ENCODE data around the gene BANP. TPM values are rescaled to one million over a fixed set of nuclear protein-coding genes. Genes with fewer than 3 reads are reported as not detected.
"Not testable (repeated sequence)": the region's sequence is repeated elsewhere in the genome, so short reads cannot be mapped to it uniquely, and the experiment has no call there.

Gene BANP
- total and polyA plus RNA-seq, 2 of the 8 experiments (the other 6 are each of a cell fraction or from before 2014, with no cell fraction given): 25.8 to 39.8 TPM

DNA sequence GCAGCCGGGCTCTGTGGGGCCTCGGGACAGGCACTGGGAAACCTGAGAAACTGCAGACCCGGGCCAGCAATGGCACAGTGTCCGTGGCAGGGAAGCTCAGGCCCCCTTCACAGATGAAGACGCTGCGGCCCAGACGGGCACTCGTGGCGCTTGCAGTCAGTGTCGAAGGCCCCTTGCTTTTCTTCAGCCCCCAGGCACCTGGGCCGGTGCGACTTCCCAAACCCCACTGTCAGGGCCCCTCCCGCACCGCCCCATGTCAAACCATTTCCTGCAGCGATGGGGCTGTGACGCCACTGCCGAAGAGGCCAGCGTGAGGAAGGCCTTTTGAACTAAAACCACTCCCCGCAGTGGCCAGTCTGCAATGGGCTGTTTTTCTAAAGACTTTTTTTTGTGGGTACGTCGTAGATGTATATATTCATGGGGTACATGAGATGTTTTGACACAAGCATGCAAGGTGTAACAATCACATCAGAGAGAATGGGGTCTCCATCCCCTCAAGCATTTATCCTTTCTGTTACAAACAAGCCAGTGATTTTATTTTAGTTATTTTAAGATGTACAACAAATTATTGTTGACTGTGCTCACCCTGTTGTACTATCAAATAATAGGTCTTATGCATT, 159.8 kb downstream of the BANP start:
- H3K4me3 ChIP-seq (ENCODE audit: extremely low read depth in 1 of 4, insufficient read depth in 2 of 4, low read depth in 3 of 4, low read length in 4 of 4); H4K5ac ChIP-seq (ENCODE audit: insufficient read length, low read depth, low read length); H2AK5ac ChIP-seq (ENCODE audit: low read depth, low read length); H3K36me3 ChIP-seq (ENCODE audit: control insufficient read depth in 2 of 4, insufficient read depth in 4 of 4, low read length in 3 of 4); H2BK20ac ChIP-seq (ENCODE audit: low read length); H2BK120ac ChIP-seq (replicated peaks; ENCODE audit: low read depth, low read length); H3K14ac ChIP-seq (ENCODE audit: insufficient read length); H3K23me2 ChIP-seq (ENCODE audit: low read depth, low read length); H3K18ac ChIP-seq (ENCODE audit: extremely low read depth, low read length); H3K9ac ChIP-seq (replicated peaks in 1 of 4; ENCODE audit: extremely low read depth in 1 of 4, low read depth in 3 of 4, low read length in 3 of 4); H3K4me2 ChIP-seq (ENCODE audit: insufficient read depth in 1 of 2, low read depth in 2 of 2, low read length in 2 of 2); H3K27ac ChIP-seq (ENCODE audit: low read depth, low read length); H3K4ac ChIP-seq (replicated peaks; ENCODE audit: insufficient read length, low read depth, low read length); H3K56ac ChIP-seq (replicated peaks; ENCODE audit: insufficient read length, low read depth, low read length); H2BK15ac ChIP-seq (ENCODE audit: low read length); H3K23ac ChIP-seq (ENCODE audit: insufficient read length); H2BK5ac ChIP-seq (ENCODE audit: low read depth, low read length); CTCF ChIA-PET (ENCODE audit: partially characterized antibody); H3K79me2 ChIP-seq (ENCODE audit: control insufficient read depth in 1 of 2, insufficient read depth in 2 of 2, low read length in 2 of 2); POLR2A ChIA-PET (ENCODE audit: partially characterized antibody); H4K8ac ChIP-seq (ENCODE audit: extremely low read depth, insufficient read depth, low read length); H2AFZ ChIP-seq (ENCODE audit: low read length); H3K9me3 ChIP-seq (ENCODE audit: insufficient read depth in 2 of 2, low read depth in 1 of 2, low read length in 1 of 2); DNase-seq (ENCODE audit: low read depth in 1 of 2, low spot score in 2 of 2); H3K79me1 ChIP-seq (ENCODE audit: low read depth, low read length); FAIRE-seq; H3K27me3 ChIP-seq (replicated peaks in 1 of 4; ENCODE audit: control insufficient read depth in 3 of 4, extremely low read depth in 1 of 4, insufficient read depth in 3 of 4, low read length in 3 of 4); H4K91ac ChIP-seq (replicated peaks; ENCODE audit: insufficient read length, low read length); H3K4me1 ChIP-seq (replicated peaks in 1 of 4; ENCODE audit: control insufficient read depth in 3 of 4, insufficient read depth in 4 of 4, low read length in 3 of 4); H4K20me1 ChIP-seq (replicated peaks in 1 of 2; ENCODE audit: control insufficient read depth in 1 of 2, insufficient read depth in 2 of 2, low read length in 2 of 2); H2BK12ac ChIP-seq (ENCODE audit: low read depth, low read length): not testable (repeated sequence)
- WGBS, 2 experiments (ENCODE audit: extremely low coverage in 1 of 2, insufficient coverage in 1 of 2, insufficient read length in 1 of 2, insufficient replicate concordance in 2 of 2, low coverage in 1 of 2, low lambda C conversion rate in 2 of 2, missing lambda C conversion rate in 1 of 2): 90% methylated on average over 21 of the region's 21 CpGs; no CpG with 5 or more reads in 1 of the 2 experiments

DNA sequence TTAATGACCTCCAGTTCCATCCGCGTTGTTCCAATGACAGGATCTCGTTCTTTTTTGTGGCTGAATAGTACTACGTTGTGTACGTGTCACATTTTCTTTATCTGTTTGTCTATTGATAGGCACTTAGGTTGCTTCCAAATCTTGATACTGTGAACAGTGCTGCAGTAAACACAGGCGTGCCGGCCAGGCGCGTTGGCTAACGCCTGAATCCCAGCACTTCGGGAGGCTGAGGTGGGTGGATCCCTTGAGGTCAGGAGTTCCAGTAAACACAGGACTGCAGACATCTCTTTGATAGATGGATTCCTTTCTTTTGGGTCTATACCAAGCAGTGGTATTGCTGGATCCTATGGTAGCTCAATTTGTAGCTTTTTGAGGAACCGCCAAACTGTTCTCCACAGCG, 160.7 kb downstream of the BANP start:
- H2AK5ac ChIP-seq (ENCODE audit: low read depth, low read length); H2BK12ac ChIP-seq (ENCODE audit: low read depth, low read length); H2BK5ac ChIP-seq (ENCODE audit: low read depth, low read length); POLR2A ChIA-PET (ENCODE audit: partially characterized antibody); H3K9ac ChIP-seq (replicated peaks in 1 of 4; ENCODE audit: extremely low read depth in 1 of 4, low read depth in 3 of 4, low read length in 3 of 4); H3K27ac ChIP-seq (ENCODE audit: low read depth, low read length); H3K79me1 ChIP-seq (ENCODE audit: low read depth, low read length); H4K8ac ChIP-seq (ENCODE audit: extremely low read depth, insufficient read depth, low read length); H3K14ac ChIP-seq (ENCODE audit: insufficient read length); H2BK120ac ChIP-seq (replicated peaks; ENCODE audit: low read depth, low read length); H2BK15ac ChIP-seq (ENCODE audit: low read length); H3K79me2 ChIP-seq (ENCODE audit: control insufficient read depth in 1 of 2, insufficient read depth in 2 of 2, low read length in 2 of 2); H3K18ac ChIP-seq (ENCODE audit: extremely low read depth, low read length); H3K4me3 ChIP-seq (ENCODE audit: extremely low read depth in 1 of 4, insufficient read depth in 2 of 4, low read depth in 3 of 4, low read length in 4 of 4); CTCF ChIA-PET (ENCODE audit: partially characterized antibody); H3K4me1 ChIP-seq (replicated peaks in 1 of 4; ENCODE audit: control insufficient read depth in 3 of 4, insufficient read depth in 4 of 4, low read length in 3 of 4); H3K27me3 ChIP-seq (replicated peaks in 1 of 4; ENCODE audit: control insufficient read depth in 3 of 4, extremely low read depth in 1 of 4, insufficient read depth in 3 of 4, low read length in 3 of 4); H3K23ac ChIP-seq (ENCODE audit: insufficient read length); H3K4me2 ChIP-seq (ENCODE audit: insufficient read depth in 1 of 2, low read depth in 2 of 2, low read length in 2 of 2); H4K20me1 ChIP-seq (replicated peaks in 1 of 2; ENCODE audit: control insufficient read depth in 1 of 2, insufficient read depth in 2 of 2, low read length in 2 of 2); DNase-seq (ENCODE audit: low read depth in 1 of 2, low spot score in 2 of 2); H2AFZ ChIP-seq (ENCODE audit: low read length); FAIRE-seq; H2BK20ac ChIP-seq (ENCODE audit: low read length); H3K56ac ChIP-seq (replicated peaks; ENCODE audit: insufficient read length, low read depth, low read length); H4K91ac ChIP-seq (replicated peaks; ENCODE audit: insufficient read length, low read length); H3K23me2 ChIP-seq (ENCODE audit: low read depth, low read length); H3K4ac ChIP-seq (replicated peaks; ENCODE audit: insufficient read length, low read depth, low read length); H4K5ac ChIP-seq (ENCODE audit: insufficient read length, low read depth, low read length); H3K9me3 ChIP-seq (ENCODE audit: insufficient read depth in 2 of 2, low read depth in 1 of 2, low read length in 1 of 2); H3K36me3 ChIP-seq (ENCODE audit: control insufficient read depth in 2 of 4, insufficient read depth in 4 of 4, low read length in 3 of 4): not testable (repeated sequence)
- 93% methylated on average over 13 of the region's 13 CpGs; no CpG with 5 or more reads in 1 of the 2 experiments for WGBS, 2 experiments (ENCODE audit: extremely low coverage in 1 of 2, insufficient coverage in 1 of 2, insufficient read length in 1 of 2, insufficient replicate concordance in 2 of 2, low coverage in 1 of 2, low lambda C conversion rate in 2 of 2, missing lambda C conversion rate in 1 of 2)
